GM23338 (cell line): ENCODE data around the gene DNAI1. TPM values are rescaled to one million over a fixed set of nuclear protein-coding genes. Genes with fewer than 3 reads are reported as not detected.

Experiments used
- ATAC-seq: fragments of 200-7000 bp; cut with Tn5 transposase; 3 replicates; pipeline ENCODE4 v1.9.1; 2020
- DNase-seq: peaks from one replicate; pipeline ENCODE4 v3.0.0-alpha.2; 2015; ENCODE audit warnings: low spot score
- H2AFZ ChIP-seq: fragments of 200-600 bp; sonication (generic); 2 replicates; pipeline ENCODE4 v1.8.0; 2016; ENCODE audit warnings: antibody characterized with exemption, mild to moderate bottlenecking, moderate library complexity
- H3F3A ChIP-seq: fragments of 200-600 bp; sonication (generic); replicated peaks from 2 replicates; pipeline ENCODE4 v1.8.0; 2017; ENCODE audit warnings: antibody characterized with exemption, mixed run types, low read depth
- H3K27ac ChIP-seq: fragments of 200-600 bp; sonication (generic); 2 replicates; pipeline ENCODE4 v1.6.1; 2016; ENCODE audit warnings: low read depth
- H3K27me3 ChIP-seq: fragments of 200-600 bp; sonication (generic); 2 replicates; pipeline ENCODE4 v1.8.0; 2016; ENCODE audit warnings: mild to moderate bottlenecking, mixed run types, moderate library complexity; ENCODE audit not compliant: insufficient read depth
- H3K36me3 ChIP-seq: fragments of 200-600 bp; sonication (generic); 2 replicates; pipeline ENCODE4 v1.8.0; 2016; ENCODE audit warnings: mild to moderate bottlenecking; ENCODE audit not compliant: insufficient read depth
- H3K4me1 ChIP-seq: fragments of 200-600 bp; sonication (generic); 2 replicates; pipeline ENCODE4 v1.8.0; 2016; ENCODE audit warnings: mild to moderate bottlenecking, moderate library complexity; ENCODE audit not compliant: insufficient read depth
- H3K4me2 ChIP-seq: fragments of 200-600 bp; sonication (generic); 2 replicates; pipeline ENCODE4 v1.7.1; 2017; ENCODE audit warnings: mixed run types
- H3K4me3 ChIP-seq: fragments of 200-600 bp; sonication (generic); 2 replicates; pipeline ENCODE4 v1.6.1; 2016; ENCODE audit warnings: mixed run types
- H3K79me2 ChIP-seq: fragments of 200-600 bp; sonication (generic); replicated peaks from 2 replicates; pipeline ENCODE4 v1.8.0; 2017; ENCODE audit warnings: mild to moderate bottlenecking; ENCODE audit not compliant: insufficient read depth
- H3K9me2 ChIP-seq: fragments of 200-600 bp; sonication (generic); 2 replicates; pipeline ENCODE4 v1.8.0; 2017; ENCODE audit not compliant: insufficient read depth
- H4K20me1 ChIP-seq: fragments of 200-600 bp; sonication (generic); replicated peaks from 2 replicates; pipeline ENCODE4 v1.8.0; 2017; ENCODE audit warnings: mild to moderate bottlenecking; ENCODE audit not compliant: insufficient read depth
- H3K27ac Mint-ChIP-seq: 2 replicates; pipeline ENCODE4 v1.8.0; 2020; ENCODE audit warnings: inconsistent platforms, mild to moderate bottlenecking, moderate library complexity, mixed read lengths
- H3K27me3 Mint-ChIP-seq: 3 replicates; pipeline ENCODE4 v1.8.0; 2022; ENCODE audit warnings: low read depth, mild to moderate bottlenecking, moderate library complexity, mixed read lengths, inconsistent platforms; ENCODE audit not compliant: insufficient read depth, poor library complexity
- H3K36me3 Mint-ChIP-seq: 3 replicates; pipeline ENCODE4 v1.8.0; 2021; ENCODE audit warnings: low read depth, mild to moderate bottlenecking, inconsistent platforms, moderate library complexity, mixed read lengths
- H3K4me1 Mint-ChIP-seq: 3 replicates; pipeline ENCODE4 v1.8.0; 2020; ENCODE audit warnings: mild to moderate bottlenecking, inconsistent platforms, mixed read lengths
- H3K4me3 Mint-ChIP-seq: 3 replicates; pipeline ENCODE4 v1.8.0; 2021; ENCODE audit warnings: moderate library complexity, mild to moderate bottlenecking, inconsistent platforms, mixed read lengths
- H3K9me3 Mint-ChIP-seq: 3 replicates; pipeline ENCODE4 v1.8.0; 2020; ENCODE audit warnings: moderate library complexity, mild to moderate bottlenecking, inconsistent platforms, mixed read lengths
- CTCF ChIP-seq, 2 experiments: fragments of 200-600 bp in 1 of 2; sonication (generic) in 1 of 2; conservative IDR thresholded peaks; 2 replicates each; pipeline versions ENCODE4 v1.5.1 to v1.6.1; 2016 to 2017; ENCODE audit warnings: antibody characterized with exemption in 2 of 2, low read depth in 2 of 2, mild to moderate bottlenecking in 2 of 2, moderate library complexity in 1 of 2
- EZH2 ChIP-seq: fragments of 200-600 bp; sonication (generic); IDR thresholded peaks from one replicate; pipeline ENCODE4 v1.8.0; 2017; ENCODE audit warnings: antibody characterized with exemption, mild to moderate bottlenecking, low read depth; ENCODE audit not compliant: unreplicated experiment
- JUNB ChIP-seq: IDR thresholded peaks from one replicate; pipeline ENCODE4 v1.6.1; 2016; ENCODE audit warnings: antibody characterized with exemption; ENCODE audit not compliant: unreplicated experiment
- REST ChIP-seq: IDR thresholded peaks from one replicate; pipeline ENCODE4 v1.6.1; 2018; ENCODE audit warnings: antibody characterized with exemption; ENCODE audit not compliant: unreplicated experiment
- STAT1 ChIP-seq: IDR thresholded peaks from one replicate; pipeline ENCODE4 v1.6.1; 2016; ENCODE audit warnings: antibody characterized with exemption; ENCODE audit not compliant: unreplicated experiment
- ZNF462 ChIP-seq: fragments of 250-450 bp; sonication (Bioruptor Pico); IDR thresholded peaks from 2 replicates; pipeline ENCODE4 v1.5.0; 2020; ENCODE audit warnings: mild to moderate bottlenecking, moderate library complexity
- polyA plus RNA-seq: library from polyadenylated mRNA; unstranded; fragments of >200 nt; fragmentation: Nextera tagmentation; extraction: Ambion mirVana; gene quantifications from 2 replicates; pipeline ENCODE4 v1.2.1, GENCODE V29; 2016
- total RNA-seq: library from RNA; depleted of rRNA; stranded (reverse); fragments of >200 nt; shearing (Covaris generic); gene quantifications from 2 replicates; pipeline ENCODE4 v1.2.3, GENCODE V29; 2014

Gene DNAI1
- total and polyA plus RNA-seq, 2 experiments from 2014 or later: 1.0 to 1.1 TPM

DNA sequence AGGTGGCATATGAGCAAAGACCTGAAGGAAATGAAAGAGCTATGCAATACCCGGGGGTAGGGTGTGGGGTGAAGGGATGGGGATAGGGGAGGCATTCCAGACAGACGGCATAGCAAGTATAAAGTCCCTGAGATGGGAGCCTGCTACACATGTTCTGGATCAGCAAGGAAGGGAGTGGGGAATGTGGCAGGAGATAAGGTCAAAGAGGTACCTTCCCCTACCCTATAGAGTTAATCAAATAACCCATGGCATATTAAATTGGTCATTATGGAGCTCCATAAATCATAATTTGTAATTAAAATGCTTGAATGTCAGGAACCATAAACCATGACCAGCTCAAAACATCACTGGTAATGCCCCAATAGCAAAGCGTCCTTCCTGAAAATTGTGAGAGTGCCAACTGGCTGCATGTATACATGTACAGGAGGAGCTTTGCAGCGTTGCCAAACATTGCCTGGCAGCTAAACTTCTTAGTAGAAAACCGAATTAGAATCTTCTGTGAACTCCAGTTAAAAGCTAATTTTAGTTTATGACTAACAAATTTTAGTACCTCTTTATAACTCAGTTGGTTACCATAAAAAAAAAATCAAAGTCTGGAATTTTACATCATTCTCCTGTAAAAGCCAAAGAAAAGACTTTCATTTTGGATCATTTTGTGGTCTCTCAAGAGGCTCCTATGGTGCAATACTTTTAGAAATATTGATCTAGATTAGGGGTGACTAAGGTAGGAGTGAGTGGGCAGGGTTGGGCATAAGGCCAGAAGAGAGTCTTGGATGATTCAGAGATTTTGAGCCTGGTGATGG is 4.7 kb downstream of the DNAI1 start (continued):
- TF ChIP-seq REST (no peak), STAT1 (no peak), EZH2 (no peak), CTCF (conservative IDR thresholded peaks at IDR 0.05; ENCODE audit: low read depth in 2 of 2) (no peak)

- Mint-ChIP-seq H3K36me3 (no peaks in the 10 kb centered on the region), H3K9me3 (no peaks in the 10 kb centered on the region), H3K4me3 (no peak overlapping the region), H3K4me1 (peaks cover 15% of the 10 kb centered on the region), H3K27ac (no peak overlapping the region), H3K27me3 (peaks cover 11% of the 10 kb centered on the region)
- H2AFZ ChIP-seq: no peak overlapping the region
- H3K4me2 ChIP-seq: no peak overlapping the region
- no peaks in the 10 kb centered on the region; the same call in 1 of the 2 replicates for H3K4me1 ChIP-seq
- H3F3A ChIP-seq: no peaks in the 10 kb centered on the region
- no peaks in the 10 kb centered on the region for H3K36me3 ChIP-seq
- H3K79me2 ChIP-seq: no peaks in the 10 kb centered on the region
- TF ChIP-seq JUNB: no peak
- no peak for DNase-seq
- H3K27me3 ChIP-seq: 0 out of 2 replicates have a peak, but pooled peaks cover 4% of the 10 kb centered on the region
- H3K9me2 ChIP-seq: no peaks in the 10 kb centered on the region
- H4K20me1 ChIP-seq: no peaks in the 10 kb centered on the region
- no peak overlapping the region for H3K4me3 ChIP-seq
- no peak overlapping the region for H3K27ac ChIP-seq
- no peak for ATAC-seq
These were observed 5.3 kb downstream of the DNAI1 start for GRCh38 chr9:34463901-34464232.

GRCh38 chr9:34464571-34464970 is 6.0 kb downstream of the DNAI1 start:
- ATAC-seq (no peak), DNase-seq (no peak)
- Mint-ChIP-seq H3K4me1 (peaks cover 12% of the 10 kb centered on the region; the same call in 2 of the 3 replicates), H3K27me3 (peaks cover 5% of the 10 kb centered on the region), H3K36me3 (no peaks in the 10 kb centered on the region), H3K4me3 (no peak overlapping the region), H3K27ac (no peak overlapping the region), H3K9me3 (no peaks in the 10 kb centered on the region)
- Histone ChIP-seq H2AFZ (no peak overlapping the region), H3K4me1 (no peaks in the 10 kb centered on the region; the same call in 1 of the 2 replicates), H3K79me2 (no peaks in the 10 kb centered on the region), H3K4me3 (no peak overlapping the region), H3K27me3 (0 out of 2 replicates have a peak, but pooled peaks cover 4% of the 10 kb centered on the region), H3K9me2 (no peaks in the 10 kb centered on the region), H3K36me3 (no peaks in the 10 kb centered on the region), H3K27ac (no peak overlapping the region), H3F3A (no peaks in the 10 kb centered on the region), H3K4me2 (no peak overlapping the region), H4K20me1 (no peaks in the 10 kb centered on the region)
- TF ChIP-seq EZH2: no peak
- no peak for TF ChIP-seq ZNF462
